ENCODE data around the gene ST3GAL4. TPM values are rescaled to one million over a fixed set of nuclear protein-coding genes. Genes with fewer than 3 reads are reported as not detected.

The ST3GAL4 gene
- total and polyA plus RNA-seq, 7 experiments from 2014 or later: 2.7 to 13.4 (median 4.1) TPM

- CTCF ChIA-PET: interaction anchor here (1.3 kb wide), 1 partner anchor 19 kb away, joined by 3 read pairs; no protein-coding TSS in a partner anchor
- H3K4me1 ChIP-seq (ENCODE audit: control insufficient read depth in 2 of 2, insufficient read depth in 2 of 2, low read length in 2 of 2): no peaks in the 10 kb centered on the region
- H3K27ac Mint-ChIP-seq: peak overlapping the region in 1 of 9 donors; percentile 4
- intact Hi-C loops (cut with micrococcal nuclease): no loop called here
- peaks cover 6 to 52% (median 16%) of the 10 kb centered on the region in 5 donors for H3K36me3 Mint-ChIP-seq
- DNase-seq (no peak), ATAC-seq (no peak)
- no peak overlapping the region for H3K4me3 Mint-ChIP-seq
- peaks cover 0 to 76% (median 16%) of the 10 kb centered on the region in 3 experiments for H3K36me3 ChIP-seq (ENCODE audit: control insufficient read depth in 2 of 3, insufficient read depth in 3 of 3, low read length in 3 of 3)
- no peaks in the 10 kb centered on the region for H3K9me3 ChIP-seq (ENCODE audit: control insufficient read depth in 2 of 3, low read length in 3 of 3)
- no peak overlapping the region for H3K4me3 ChIP-seq (ENCODE audit: low read length)
- no peaks in the 10 kb centered on the region for H3K27me3 Mint-ChIP-seq
- H3K9me3 Mint-ChIP-seq: no peaks in the 10 kb centered on the region
- H3K4me1 Mint-ChIP-seq: peaks cover 0 to 28% (median 8%) of the 10 kb centered on the region in 7 donors
- POLR2A ChIA-PET: no interaction called here
- no peak overlapping the region for H3K27ac ChIP-seq (ENCODE audit: low read depth, low read length)
- no peaks in the 10 kb centered on the region for H3K27me3 ChIP-seq (ENCODE audit: control insufficient read depth in 2 of 2, insufficient read depth in 2 of 2, low read length in 2 of 2)
Observed at GRCh38 chr11:126337126-126337473, 18.4 kb upstream of the ST3GAL4 start.

GRCh38 chr11:126337474-126338241, 17.8 kb upstream of the ST3GAL4 start:
- Histone ChIP-seq H3K9me3 (ENCODE audit: control insufficient read depth in 2 of 3, low read length in 3 of 3) (no peaks in the 10 kb centered on the region), H3K27me3 (ENCODE audit: control insufficient read depth in 2 of 2, insufficient read depth in 2 of 2, low read length in 2 of 2) (no peaks in the 10 kb centered on the region), H3K4me3 (ENCODE audit: low read length) (no peak overlapping the region), H3K4me1 (ENCODE audit: control insufficient read depth in 2 of 2, insufficient read depth in 2 of 2, low read length in 2 of 2) (no peaks in the 10 kb centered on the region), H3K27ac (ENCODE audit: low read depth, low read length) (no peak overlapping the region), H3K36me3 (ENCODE audit: control insufficient read depth in 2 of 3, insufficient read depth in 3 of 3, low read length in 3 of 3) (peaks cover 0 to 76% (median 12%) of the 10 kb centered on the region in 3 experiments)
- H3K27me3 Mint-ChIP-seq: no peaks in the 10 kb centered on the region
- peaks cover 0 to 27% (median 8%) of the 10 kb centered on the region in 7 donors for H3K4me1 Mint-ChIP-seq
- POLR2A ChIA-PET: no interaction called here
- peaks cover 0 to 1% (median 0%) of the 10 kb centered on the region in 11 donors for H3K9me3 Mint-ChIP-seq
- ATAC-seq (no peak), DNase-seq (no peak)
- intact Hi-C loops (cut with micrococcal nuclease): no loop called here
- H3K27ac Mint-ChIP-seq: peak overlapping the region in 1 of 9 donors; percentile 4
- H3K4me3 Mint-ChIP-seq: no peak overlapping the region
- H3K36me3 Mint-ChIP-seq: peaks cover 6 to 57% (median 20%) of the 10 kb centered on the region in 5 donors
- CTCF ChIA-PET: interaction anchor here (1.3 kb wide), 1 partner anchor 18 kb away, joined by 3 read pairs; no protein-coding TSS in a partner anchor

GRCh38 chr11:126338346-126339055, 17.0 kb upstream of the ST3GAL4 start:
- peaks cover 0 to 1% (median 0%) of the 10 kb centered on the region in 11 donors for H3K9me3 Mint-ChIP-seq
- peaks cover 6 to 53% (median 17%) of the 10 kb centered on the region in 5 donors for H3K36me3 Mint-ChIP-seq
- no peak overlapping the region for H3K27ac ChIP-seq (ENCODE audit: low read depth, low read length)
- DNase-seq (no peak), ATAC-seq (no peak)
- H3K9me3 ChIP-seq (ENCODE audit: control insufficient read depth in 2 of 3, low read length in 3 of 3): no peaks in the 10 kb centered on the region
- intact Hi-C loops (cut with micrococcal nuclease): no loop called here
- H3K4me3 Mint-ChIP-seq: no peak overlapping the region
- H3K4me1 ChIP-seq (ENCODE audit: control insufficient read depth in 2 of 2, insufficient read depth in 2 of 2, low read length in 2 of 2): no peaks in the 10 kb centered on the region
- CTCF ChIA-PET: no interaction called here
- H3K27me3 ChIP-seq (ENCODE audit: control insufficient read depth in 2 of 2, insufficient read depth in 2 of 2, low read length in 2 of 2): no peaks in the 10 kb centered on the region
- peaks cover 0 to 27% (median 8%) of the 10 kb centered on the region in 7 donors for H3K4me1 Mint-ChIP-seq
- no peaks in the 10 kb centered on the region for H3K27me3 Mint-ChIP-seq
- no peak overlapping the region for H3K4me3 ChIP-seq (ENCODE audit: low read length)
- POLR2A ChIA-PET: interaction anchor here (0.6 kb wide), 1 partner anchor 417 kb away, joined by 3 read pairs; no protein-coding TSS in a partner anchor
- peaks cover 0 to 75% (median 12%) of the 10 kb centered on the region in 3 experiments for H3K36me3 ChIP-seq (ENCODE audit: control insufficient read depth in 2 of 3, insufficient read depth in 3 of 3, low read length in 3 of 3)
- peak overlapping the region in 5 of 9 donors; percentile 19 to 65 (median 35) for H3K27ac Mint-ChIP-seq

GRCh38 chr11:126339073-126339862, 16.2 kb upstream of the ST3GAL4 start:
- ChIA-PET POLR2A (no interaction called here), CTCF (no interaction called here)
- no peak for ATAC-seq
- no peaks in the 10 kb centered on the region for H3K27me3 ChIP-seq (ENCODE audit: control insufficient read depth in 2 of 2, insufficient read depth in 2 of 2, low read length in 2 of 2)
- DNase-seq: no peak
- Mint-ChIP-seq H3K27ac (peak overlapping the region in 4 of 9 donors; percentile 19 to 70 (median 50)), H3K4me1 (peaks cover 0 to 27% (median 8%) of the 10 kb centered on the region in 7 donors), H3K27me3 (no peaks in the 10 kb centered on the region), H3K36me3 (peaks cover 6 to 51% (median 18%) of the 10 kb centered on the region in 5 donors), H3K4me3 (no peak overlapping the region), H3K9me3 (peaks cover 0 to 1% (median 0%) of the 10 kb centered on the region in 11 donors)
- H3K4me1 ChIP-seq (ENCODE audit: control insufficient read depth in 2 of 2, insufficient read depth in 2 of 2, low read length in 2 of 2): no peaks in the 10 kb centered on the region
- H3K27ac ChIP-seq (ENCODE audit: low read depth, low read length): no peak overlapping the region
- H3K36me3 ChIP-seq (ENCODE audit: control insufficient read depth in 2 of 3, insufficient read depth in 3 of 3, low read length in 3 of 3): peaks cover 0 to 80% (median 12%) of the 10 kb centered on the region in 3 experiments
- intact Hi-C loops (cut with micrococcal nuclease): no loop called here
- no peak overlapping the region for H3K4me3 ChIP-seq (ENCODE audit: low read length)
- H3K9me3 ChIP-seq (ENCODE audit: control insufficient read depth in 2 of 3, low read length in 3 of 3): no peaks in the 10 kb centered on the region

- Histone ChIP-seq H3K27me3 (ENCODE audit: control insufficient read depth in 2 of 2, insufficient read depth in 2 of 2, low read length in 2 of 2) (no peaks in the 10 kb centered on the region), H3K27ac (ENCODE audit: low read depth, low read length) (no peak overlapping the region), H3K36me3 (ENCODE audit: control insufficient read depth in 2 of 3, insufficient read depth in 3 of 3, low read length in 3 of 3) (peaks cover 0 to 80% (median 12%) of the 10 kb centered on the region in 3 experiments), H3K9me3 (ENCODE audit: control insufficient read depth in 2 of 3, low read length in 3 of 3) (no peaks in the 10 kb centered on the region), H3K4me3 (ENCODE audit: low read length) (no peak overlapping the region), H3K4me1 (ENCODE audit: control insufficient read depth in 2 of 2, insufficient read depth in 2 of 2, low read length in 2 of 2) (no peaks in the 10 kb centered on the region)
- DNase-seq: no peak
- H3K9me3 Mint-ChIP-seq: peaks cover 0 to 1% (median 0%) of the 10 kb centered on the region in 11 donors
- H3K36me3 Mint-ChIP-seq: peaks cover 3 to 56% (median 20%) of the 10 kb centered on the region in 5 donors
- POLR2A ChIA-PET: no interaction called here
- intact Hi-C loops (cut with micrococcal nuclease): no loop called here
- no peak overlapping the region for H3K27ac Mint-ChIP-seq
- CTCF ChIA-PET: no interaction called here
- H3K4me1 Mint-ChIP-seq: peaks cover 0 to 25% (median 6%) of the 10 kb centered on the region in 7 donors
- ATAC-seq: no peak
- H3K27me3 Mint-ChIP-seq: no peaks in the 10 kb centered on the region
- H3K4me3 Mint-ChIP-seq: no peak overlapping the region
Observed at GRCh38 chr11:126339863-126340434, 15.5 kb upstream of the ST3GAL4 start.

GRCh38 chr11:126340960-126341606, 14.4 kb upstream of the ST3GAL4 start:
- peaks cover 0 to 57% (median 19%) of the 10 kb centered on the region in 5 donors for H3K36me3 Mint-ChIP-seq
- peak overlapping the region in 5 of 9 donors; percentile 26 to 68 (median 55) for H3K27ac Mint-ChIP-seq
- CTCF ChIA-PET: no interaction called here
- POLR2A ChIA-PET: no interaction called here
- no peak overlapping the region for H3K4me3 Mint-ChIP-seq
- H3K27me3 ChIP-seq (ENCODE audit: control insufficient read depth in 2 of 2, insufficient read depth in 2 of 2, low read length in 2 of 2): no peaks in the 10 kb centered on the region
- H3K4me1 Mint-ChIP-seq: peaks cover 0 to 28% (median 3%) of the 10 kb centered on the region in 7 donors
- intact Hi-C loops (cut with micrococcal nuclease): no loop called here
- no peak overlapping the region for H3K27ac ChIP-seq (ENCODE audit: low read depth, low read length)
- no peaks in the 10 kb centered on the region for H3K9me3 ChIP-seq (ENCODE audit: control insufficient read depth in 2 of 3, low read length in 3 of 3)
- H3K4me3 ChIP-seq (ENCODE audit: low read length): no peak overlapping the region
- H3K9me3 Mint-ChIP-seq: peaks cover 0 to 1% (median 0%) of the 10 kb centered on the region in 11 donors
- ATAC-seq (no peak), DNase-seq (no peak)
- peaks cover 0 to 84% (median 12%) of the 10 kb centered on the region in 3 experiments for H3K36me3 ChIP-seq (ENCODE audit: control insufficient read depth in 2 of 3, insufficient read depth in 3 of 3, low read length in 3 of 3)
- H3K27me3 Mint-ChIP-seq: no peaks in the 10 kb centered on the region
- no peaks in the 10 kb centered on the region for H3K4me1 ChIP-seq (ENCODE audit: control insufficient read depth in 2 of 2, insufficient read depth in 2 of 2, low read length in 2 of 2)
